Measurements from ENCODE around the gene USP36. TPM values are rescaled to one million over a fixed set of nuclear protein-coding genes. Genes with fewer than 3 reads are reported as not detected.
A peak's percentile ranks its signal among the peaks of the same experiment; 100 is the strongest.

The USP36 gene
- total and polyA plus RNA-seq, 5 donors = 16.2 to 42.9 (median 26.6) TPM

DNA sequence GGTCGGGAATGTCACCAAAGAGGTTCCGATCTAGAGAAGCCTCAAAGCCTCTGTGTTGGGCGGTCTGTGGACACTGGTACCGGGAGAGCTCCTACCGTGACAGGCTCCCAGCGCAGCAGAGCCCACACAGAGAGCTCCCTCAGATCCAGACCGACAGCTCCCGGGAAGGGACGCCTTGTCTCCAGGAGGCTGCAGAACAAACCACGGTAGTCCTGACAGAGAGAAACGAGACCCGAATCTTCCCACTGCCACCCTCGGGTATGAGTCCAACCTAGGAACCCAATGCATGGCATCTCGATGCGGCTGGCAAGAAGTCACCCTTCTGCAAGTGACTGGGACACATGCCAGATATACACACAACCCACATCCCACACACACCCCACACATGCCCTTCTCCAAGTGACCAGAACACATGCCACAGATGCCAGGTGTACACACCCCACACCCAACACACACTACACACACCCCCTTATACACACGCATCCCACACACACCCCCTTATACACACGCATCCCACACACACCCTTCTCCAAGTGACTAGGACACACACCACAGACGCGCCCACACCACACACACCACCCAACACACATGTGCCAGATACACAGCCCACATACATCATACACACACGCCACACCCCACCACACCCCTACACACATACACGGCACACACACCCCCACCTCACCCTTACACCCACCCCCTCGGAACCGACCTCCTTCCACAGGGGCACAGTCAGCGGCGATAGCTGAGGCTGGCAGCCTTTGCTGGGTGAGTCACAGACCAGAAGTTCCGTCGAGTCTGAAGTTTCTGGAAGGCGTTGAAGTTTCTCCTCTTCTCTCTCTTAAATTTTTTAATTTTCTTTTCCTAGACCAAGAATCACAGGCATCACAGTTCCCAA is 42.7 kb downstream of the USP36 start:
- H3K27me3 ChIP-seq (ENCODE audit: control insufficient read depth, insufficient read depth) = no peaks in the 10 kb centered on the region
- H3K9me3 ChIP-seq (ENCODE audit: control insufficient read depth, low read length) = no peaks in the 10 kb centered on the region
- 88% methylated on average over 28 of the region's 28 CpGs for WGBS
- ATAC-seq (no peak), DNase-seq (no peak)
- H3K4me1 ChIP-seq (ENCODE audit: control insufficient read depth, insufficient read depth, low read length) = peaks cover 2% of the 10 kb centered on the region
- H3K4me3 ChIP-seq (ENCODE audit: low read length) = no peak overlapping the region
- intact Hi-C loops (cut with DNase I) = loop anchor here in 3 of 4 donors (5.0 kb wide), 2 partner anchors 301 to 306 kb away; no protein-coding TSS in a partner anchor
- no peak overlapping the region for H3K27ac ChIP-seq (ENCODE audit: low read length)

GRCh38 chr17:78797213-78797612 is 43.4 kb downstream of the USP36 start:
- H3K27ac ChIP-seq (ENCODE audit: low read length) = no peak overlapping the region
- 88% methylated on average over 11 of the region's 11 CpGs for WGBS
- H3K4me3 ChIP-seq (ENCODE audit: low read length) = no peak overlapping the region
- H3K27me3 ChIP-seq (ENCODE audit: control insufficient read depth, insufficient read depth) = no peaks in the 10 kb centered on the region
- peaks cover 2% of the 10 kb centered on the region for H3K4me1 ChIP-seq (ENCODE audit: control insufficient read depth, insufficient read depth, low read length)
- intact Hi-C loops (cut with DNase I) = loop anchor here in 3 of 4 donors (5.0 kb wide), 2 partner anchors 300 to 305 kb away; no protein-coding TSS in a partner anchor
- no peaks in the 10 kb centered on the region for H3K9me3 ChIP-seq (ENCODE audit: control insufficient read depth, low read length)
- DNase-seq (no peak), ATAC-seq (no peak)

DNA sequence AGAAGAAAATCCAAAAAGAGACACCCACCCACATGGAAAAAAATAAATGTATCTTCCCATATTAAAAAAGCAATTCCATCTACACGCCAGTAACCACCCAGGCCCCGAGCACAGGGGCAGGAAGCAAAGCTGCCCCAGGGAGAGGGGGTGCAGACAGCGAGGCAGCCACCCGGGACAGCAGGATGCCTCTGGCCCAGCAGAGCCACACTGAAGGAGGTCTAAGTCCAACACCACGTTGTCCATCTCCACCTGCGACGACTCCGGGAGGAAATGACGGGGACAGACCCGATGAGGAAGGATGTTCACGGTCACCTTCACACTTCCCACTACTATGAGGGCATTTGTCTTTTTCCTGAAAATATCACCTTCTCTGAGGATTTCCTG is 44.1 kb downstream of the USP36 start:
- H3K27ac ChIP-seq (ENCODE audit: low read length) = no peak overlapping the region
- H3K27me3 ChIP-seq (ENCODE audit: control insufficient read depth, insufficient read depth) = no peaks in the 10 kb centered on the region
- peaks cover 5% of the 10 kb centered on the region for H3K4me1 ChIP-seq (ENCODE audit: control insufficient read depth, insufficient read depth, low read length)
- H3K4me3 ChIP-seq (ENCODE audit: low read length) = no peak overlapping the region
- no peaks in the 10 kb centered on the region for H3K9me3 ChIP-seq (ENCODE audit: control insufficient read depth, low read length)
- no peak for DNase-seq
- 78% methylated on average over 11 of the region's 11 CpGs for WGBS
- intact Hi-C loops (cut with DNase I) = loop anchor here in 3 of 4 donors (5.0 kb wide), 2 partner anchors 299 to 304 kb away; no protein-coding TSS in a partner anchor
- ATAC-seq = no peak

GRCh38 chr17:78795861-78796516 is 44.6 kb downstream of the USP36 start:
- 63% methylated on average over 14 of the region's 14 CpGs for WGBS
- Histone ChIP-seq H3K27me3 (ENCODE audit: control insufficient read depth, insufficient read depth) (no peaks in the 10 kb centered on the region), H3K27ac (ENCODE audit: low read length) (no peak overlapping the region), H3K4me3 (ENCODE audit: low read length) (no peak overlapping the region), H3K4me1 (ENCODE audit: control insufficient read depth, insufficient read depth, low read length) (peaks cover 5% of the 10 kb centered on the region), H3K9me3 (ENCODE audit: control insufficient read depth, low read length) (no peaks in the 10 kb centered on the region)
- DNase-seq (no peak), ATAC-seq (peak in 1 of 2 donors; percentile 37)
- intact Hi-C loops (cut with DNase I) = loop anchor here in 3 of 4 donors (5.0 kb wide), 2 partner anchors 299 to 304 kb away; no protein-coding TSS in a partner anchor

DNA sequence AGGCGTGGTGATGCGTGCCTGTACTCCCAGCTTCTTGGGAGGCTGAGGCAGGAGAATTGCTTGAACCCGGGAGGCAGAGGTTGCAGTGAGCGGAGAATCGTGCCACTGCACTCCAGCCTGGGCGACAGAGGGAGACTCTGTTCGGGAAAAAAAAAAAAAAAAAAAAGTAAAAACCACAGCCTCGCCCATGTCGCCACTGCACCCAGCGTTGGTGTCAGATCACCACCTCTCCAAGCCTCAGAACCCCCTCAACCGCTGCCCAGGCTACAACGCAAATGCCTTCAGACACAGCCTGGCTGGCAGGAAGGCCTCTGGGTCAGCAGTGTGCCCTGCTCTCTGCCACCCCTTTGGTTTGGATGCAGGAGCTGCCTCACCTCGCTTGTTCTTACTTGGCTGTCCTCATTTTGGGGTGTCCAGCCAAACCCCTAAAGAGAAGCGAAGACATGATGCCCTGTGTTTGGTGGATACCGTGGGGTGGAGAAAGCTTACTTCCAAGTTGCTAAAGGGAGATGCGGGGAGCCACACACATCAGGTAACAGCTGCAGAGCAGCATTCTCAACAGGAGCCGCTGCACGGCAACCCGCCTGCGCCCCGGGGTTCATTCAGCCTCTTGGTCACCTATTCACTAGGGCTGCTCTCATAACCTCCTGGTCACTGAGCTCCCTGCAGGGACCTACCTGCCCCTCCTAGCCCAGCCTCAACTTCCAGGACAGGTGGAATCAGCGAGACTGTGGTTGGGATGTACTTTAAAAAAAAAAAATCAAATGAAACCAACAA is 45.6 kb downstream of the USP36 start:
- no peaks in the 10 kb centered on the region for H3K27me3 ChIP-seq (ENCODE audit: control insufficient read depth, insufficient read depth)
- H3K4me3 ChIP-seq (ENCODE audit: low read length) = no peak overlapping the region
- ATAC-seq (no peak), DNase-seq (no peak)
- H3K27ac ChIP-seq (ENCODE audit: low read length) = no peak overlapping the region
- H3K4me1 ChIP-seq (ENCODE audit: control insufficient read depth, insufficient read depth, low read length) = peaks cover 7% of the 10 kb centered on the region
- 97% methylated on average over 22 of the region's 22 CpGs for WGBS
- no peaks in the 10 kb centered on the region for H3K9me3 ChIP-seq (ENCODE audit: control insufficient read depth, low read length)
- intact Hi-C loops (cut with DNase I) = loop anchor here in 3 of 4 donors (5.0 kb wide), 2 partner anchors 298 to 303 kb away; no protein-coding TSS in a partner anchor

DNA sequence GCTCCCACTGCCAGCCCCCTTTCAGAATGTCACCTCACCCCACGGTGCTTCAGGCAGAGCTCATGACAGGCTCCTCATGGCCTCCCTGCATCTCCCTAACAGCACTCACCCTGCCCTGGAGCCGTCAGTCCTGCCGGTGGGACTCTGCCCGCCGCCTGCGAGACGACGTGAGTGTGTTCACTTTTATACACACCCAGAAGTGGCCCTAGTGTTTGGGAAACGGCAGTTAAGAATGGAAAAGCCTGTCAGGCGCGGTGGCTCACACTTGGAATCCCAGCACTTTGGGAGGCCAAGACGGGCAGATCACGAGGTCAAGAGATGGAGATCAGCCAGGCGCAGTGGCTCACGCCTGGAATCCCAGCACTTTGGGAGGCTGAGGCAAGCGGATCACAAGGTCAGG is 46.2 kb downstream of the USP36 start:
- Histone ChIP-seq H3K9me3 (ENCODE audit: control insufficient read depth, low read length) (no peaks in the 10 kb centered on the region), H3K4me3 (ENCODE audit: low read length) (no peak overlapping the region), H3K27ac (ENCODE audit: low read length) (no peak overlapping the region), H3K27me3 (ENCODE audit: control insufficient read depth, insufficient read depth) (no peaks in the 10 kb centered on the region), H3K4me1 (ENCODE audit: control insufficient read depth, insufficient read depth, low read length) (peaks cover 7% of the 10 kb centered on the region)
- DNase-seq = no peak
- WGBS = 82% methylated on average over 16 of the region's 16 CpGs
- ATAC-seq = no peak
- intact Hi-C loops (cut with DNase I) = no loop called here

GRCh38 chr17:78793968-78794367 is 46.6 kb downstream of the USP36 start:
- 97% methylated on average over 6 of the region's 6 CpGs for WGBS
- H3K27ac ChIP-seq (ENCODE audit: low read length) = no peak overlapping the region
- H3K27me3 ChIP-seq (ENCODE audit: control insufficient read depth, insufficient read depth) = no peaks in the 10 kb centered on the region
- intact Hi-C loops (cut with DNase I) = no loop called here
- no peak for DNase-seq
- H3K4me3 ChIP-seq (ENCODE audit: low read length) = no peak overlapping the region
- ATAC-seq = no peak
- peaks cover 7% of the 10 kb centered on the region for H3K4me1 ChIP-seq (ENCODE audit: control insufficient read depth, insufficient read depth, low read length)
- H3K9me3 ChIP-seq (ENCODE audit: control insufficient read depth, low read length) = no peaks in the 10 kb centered on the region

- no peak for DNase-seq
- Histone ChIP-seq H3K4me3 (ENCODE audit: low read length) (no peak overlapping the region), H3K27me3 (ENCODE audit: control insufficient read depth, insufficient read depth) (no peaks in the 10 kb centered on the region), H3K27ac (ENCODE audit: low read length) (no peak overlapping the region), H3K4me1 (ENCODE audit: control insufficient read depth, insufficient read depth, low read length) (peaks cover 7% of the 10 kb centered on the region), H3K9me3 (ENCODE audit: control insufficient read depth, low read length) (no peaks in the 10 kb centered on the region)
- 79% methylated on average over 10 of the region's 10 CpGs for whole genome bisulfite sequencing
- ATAC-seq = no peak
- intact Hi-C loops (cut with DNase I) = no loop called here
These were observed 47.2 kb downstream of the USP36 start for GRCh38 chr17:78793415-78793814.

GRCh38 chr17:78791840-78792709 is 48.5 kb downstream of the USP36 start:
- DNase-seq = no peak
- no peak for ATAC-seq
- Histone ChIP-seq H3K9me3 (ENCODE audit: control insufficient read depth, low read length) (no peaks in the 10 kb centered on the region), H3K27me3 (ENCODE audit: control insufficient read depth, insufficient read depth) (no peaks in the 10 kb centered on the region), H3K4me3 (ENCODE audit: low read length) (no peak overlapping the region), H3K27ac (ENCODE audit: low read length) (no peak overlapping the region), H3K4me1 (ENCODE audit: control insufficient read depth, insufficient read depth, low read length) (peaks cover 7% of the 10 kb centered on the region)
- 76% methylated on average over 11 of the region's 11 CpGs for WGBS
- intact Hi-C loops (cut with DNase I) = no loop called here

DNA sequence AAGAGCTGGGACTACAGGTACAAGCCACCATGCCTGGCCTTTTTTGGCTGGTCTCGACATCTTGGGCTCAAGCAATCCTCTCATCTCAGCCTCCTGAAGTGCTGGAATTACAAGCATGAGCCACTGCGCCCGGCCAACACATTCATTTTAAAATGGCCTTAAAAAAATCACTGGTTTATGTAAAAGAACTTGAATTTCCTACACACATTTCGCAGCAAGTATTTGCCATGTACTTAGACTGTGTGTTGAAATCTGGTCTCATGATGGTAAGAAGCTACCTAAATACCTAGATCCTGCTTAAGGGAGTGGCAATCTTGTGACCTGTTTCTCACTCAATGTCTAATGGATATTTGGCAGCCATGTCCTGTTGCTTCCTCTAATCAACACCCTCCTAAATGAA is 50.1 kb downstream of the USP36 start:
- 93% methylated on average over 4 of the region's 4 CpGs for WGBS

More for the DNA sequence above, 50.1 kb downstream of the USP36 start:
- Histone ChIP-seq H3K27me3 (ENCODE audit: control insufficient read depth, insufficient read depth) (no peaks in the 10 kb centered on the region), H3K4me3 (ENCODE audit: low read length) (no peak overlapping the region), H3K9me3 (ENCODE audit: control insufficient read depth, low read length) (no peaks in the 10 kb centered on the region), H3K4me1 (ENCODE audit: control insufficient read depth, insufficient read depth, low read length) (peaks cover 5% of the 10 kb centered on the region), H3K27ac (ENCODE audit: low read length) (no peak overlapping the region)
- intact Hi-C loops (cut with DNase I) = no loop called here
- no peak for DNase-seq
- no peak for ATAC-seq
